Transverse colon (tissue), 4 donors: Measurements from ENCODE around the gene SLC22A23. TPM values are rescaled to one million over a fixed set of nuclear protein-coding genes. Genes with fewer than 3 reads are reported as not detected.

Source experiments
- DNase-seq: peaks from one replicate; pipeline ENCODE4 v3.0.0-alpha.2; 2019
- H3K27ac ChIP-seq, 4 donors: fragments of 200-600 bp; sonication (generic); 2 replicates each; pipeline ENCODE4 v1.5.1; 2016 to 2018; ENCODE audit warnings: inconsistent platforms in 4 of 4
- H3K27me3 ChIP-seq: fragments of 200-600 bp; sonication (generic); 2 replicates; pipeline ENCODE4 v1.5.1; 2017; ENCODE audit warnings: inconsistent platforms
- H3K36me3 ChIP-seq, 4 donors: fragments of 200-600 bp; sonication (generic); 2 replicates each; pipeline ENCODE4 v1.5.1; 2017 to 2019; ENCODE audit warnings: inconsistent platforms in 4 of 4
- H3K4me1 ChIP-seq, 4 donors: fragments of 200-600 bp; sonication (generic); 2 replicates each; pipeline ENCODE4 v1.5.1; 2017 to 2020; ENCODE audit warnings: inconsistent platforms in 4 of 4
- H3K4me3 ChIP-seq, 4 donors: fragments of 200-600 bp; sonication (generic); 1 replicate in 1 of 4; 2 replicates in 3 of 4; pipeline versions ENCODE4 v1.5.1 to v1.6.1; 2017 to 2019; ENCODE audit warnings: inconsistent platforms in 4 of 4
- H3K9me3 ChIP-seq, 2 donors: fragments of 200-600 bp; sonication (generic); 2 replicates each; pipeline ENCODE4 v1.5.1; 2017 to 2019; ENCODE audit warnings: inconsistent platforms in 2 of 2
- CTCF ChIP-seq, 5 experiments: fragments of 200-600 bp in 3 of 5; fragments of 450-650 bp in 2 of 5; sonication (generic) in 3 of 5; IDR thresholded peaks; 1 replicate in 2 of 5; 2 replicates in 3 of 5; pipeline ENCODE4 v1.5.1; 2016 to 2017; ENCODE audit warnings: antibody characterized with exemption in 5 of 5, inconsistent platforms in 3 of 5, mild to moderate bottlenecking in 2 of 5, moderate library complexity in 1 of 5
- EP300 ChIP-seq: sonication (generic); formaldehyde crosslinking; IDR thresholded peaks from one replicate; pipeline ENCODE4 v1.6.1; 2017; ENCODE audit warnings: antibody characterized with exemption, low read depth
- POLR2A ChIP-seq: fragments of 450-650 bp; IDR thresholded peaks from one replicate; pipeline ENCODE4 v1.6.1; 2016; ENCODE audit warnings: antibody characterized with exemption, mild to moderate bottlenecking, moderate library complexity
- POLR2AphosphoS5 ChIP-seq, 3 donors: sonication (generic); formaldehyde crosslinking; IDR thresholded peaks; one replicate each; pipeline ENCODE4 v1.6.1; 2016; ENCODE audit warnings: antibody characterized with exemption in 3 of 3
- WGBS, 2 donors: methylation state at CpG; one replicate each; pipeline ENCODE4 v1.1.5; 2018; ENCODE audit warnings: low coverage in 1 of 2; 5-methylcytosine and 5-hydroxymethylcytosine counted together
- in situ Hi-C, 4 donors: fragments of 200-750 bp; cut with MboI; loops; one replicate each; pipeline versions ENCODE4 v1.15.0 to v1.15.1; 2017; ENCODE audit warnings: low sequenced_read_pairs in 3 of 4, low pct_ligation_motif_present in 1 of 4, low pct_unique_long_range_greater_than_20kb in 1 of 4
- intact Hi-C: fragments of 100-400 bp; cut with DNase I; formaldehyde crosslinking; loops from one replicate; pipeline ENCODE4 v1.15.1; 2023; ENCODE audit warnings: low total_unique reads
- total RNA-seq, 4 donors: library from RNA; depleted of rRNA; stranded (reverse); fragments of >200 nt; gene quantifications; one replicate each; pipeline ENCODE4 v1.1.0, GENCODE V29; 2016

Gene SLC22A23
- total RNA-seq, 4 donors from 2014 or later, result 96.1 to 161 (median 117) TPM

- no peak for DNase-seq
- in situ Hi-C loops, result loop anchor here in 3 of 4 donors (25.0 kb wide), 2 partner anchors 186 to 264 kb away; no protein-coding TSS in a partner anchor
- intact Hi-C loops, result no loop called here
- WGBS, 2 donors, result 87 to 93% methylated on average over 4 to 5 of the region's 5 CpGs
- Histone ChIP-seq H3K4me1 (no peaks in the 10 kb centered on the region), H3K27me3 (no peaks in the 10 kb centered on the region), H3K4me3 (no peak overlapping the region), H3K27ac (no peak overlapping the region), H3K36me3 (no peaks in the 10 kb centered on the region), H3K9me3 (no peaks in the 10 kb centered on the region)
- no peak for TF ChIP-seq EP300
- no peak for TF ChIP-seq POLR2AphosphoS5 (IDR thresholded peaks at IDR 0.05)
- no peak for TF ChIP-seq POLR2A
- no peak for TF ChIP-seq CTCF (IDR thresholded peaks at IDR 0.05)
Observed at GRCh38 chr6:3473773-3474172, 16.9 kb upstream of the SLC22A23 start.

DNA sequence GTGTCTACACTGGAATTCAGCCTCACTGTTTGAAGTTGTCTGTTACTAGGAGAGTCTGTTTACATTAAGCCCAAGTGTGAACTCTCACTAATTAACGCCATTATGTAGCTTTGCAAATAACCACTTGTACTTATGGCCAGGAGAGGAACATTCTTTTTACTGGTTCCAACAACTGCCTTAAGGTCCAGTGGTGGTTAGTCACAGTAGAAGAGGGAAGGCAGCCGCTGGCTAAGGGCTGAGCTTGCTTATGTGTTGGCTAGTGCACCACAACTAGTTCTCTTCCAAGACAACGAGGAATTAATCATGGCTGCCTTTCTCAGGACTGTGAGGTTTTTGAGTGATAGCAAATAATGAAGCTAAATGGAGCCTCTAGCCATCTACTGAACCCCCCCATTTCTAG lies 14.9 kb upstream of the SLC22A23 start:
- Histone ChIP-seq H3K4me3 (no peak overlapping the region), H3K36me3 (no peaks in the 10 kb centered on the region), H3K9me3 (no peaks in the 10 kb centered on the region), H3K4me1 (no peaks in the 10 kb centered on the region), H3K27ac (no peak overlapping the region), H3K27me3 (no peaks in the 10 kb centered on the region)
- no peak for DNase-seq
- WGBS, 2 donors, result 90% methylated on average over 3 of the region's 3 CpGs; no CpG with 5 or more reads in 1 of the 2 donors
- intact Hi-C loops (no loop called here), in situ Hi-C loops (loop anchor here in 3 of 4 donors (25.0 kb wide), 2 partner anchors 184 to 266 kb away; no protein-coding TSS in a partner anchor)
- TF ChIP-seq CTCF (IDR thresholded peaks at IDR 0.05) (no peak), POLR2A (no peak), EP300 (no peak), POLR2AphosphoS5 (IDR thresholded peaks at IDR 0.05) (no peak)

DNA sequence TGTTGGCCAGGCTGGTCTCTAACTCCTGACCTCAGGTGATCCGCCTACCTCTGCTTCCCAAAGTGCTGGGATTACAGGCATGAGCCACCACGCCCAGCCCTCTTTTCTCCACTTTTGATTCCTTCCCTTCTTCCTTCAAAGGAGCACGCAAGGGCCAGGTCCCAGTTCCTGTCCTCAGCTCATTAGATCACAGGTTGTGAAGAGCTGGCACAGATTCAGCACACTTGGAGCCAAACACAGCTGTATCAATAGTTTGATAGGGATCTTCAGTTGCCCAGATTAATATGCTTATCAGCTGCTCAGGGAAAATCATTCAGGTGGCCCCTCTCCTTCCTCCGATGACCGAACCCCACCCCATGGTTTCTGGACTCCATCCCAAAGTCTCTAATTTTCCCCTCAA lies 14.4 kb upstream of the SLC22A23 start:
- 57% methylated on average over 5 of the region's 5 CpGs; no CpG with 5 or more reads in 1 of the 2 donors for WGBS, 2 donors
- no peaks in the 10 kb centered on the region for H3K9me3 ChIP-seq
- in situ Hi-C loops, result loop anchor here in 3 of 4 donors (25.0 kb wide), 2 partner anchors 184 to 266 kb away; no protein-coding TSS in a partner anchor

GRCh38 chr6:3468585-3468984 lies 11.7 kb upstream of the SLC22A23 start:
- H3K9me3 ChIP-seq, result no peaks in the 10 kb centered on the region
- no peak for DNase-seq
- H3K27ac ChIP-seq, result no peak overlapping the region
- H3K4me3 ChIP-seq, result no peak overlapping the region
- no peaks in the 10 kb centered on the region for H3K27me3 ChIP-seq
- H3K4me1 ChIP-seq, result no peaks in the 10 kb centered on the region
- in situ Hi-C loops (loop anchor here in 3 of 4 donors (25.0 kb wide), 2 partner anchors 181 to 269 kb away; no protein-coding TSS in a partner anchor), intact Hi-C loops (no loop called here)
- H3K36me3 ChIP-seq, result no peaks in the 10 kb centered on the region
- 88 to 90% methylated on average over 2 to 9 of the region's 9 CpGs for WGBS, 2 donors
- no peak for TF ChIP-seq POLR2A
- no peak for TF ChIP-seq EP300
- no peak for TF ChIP-seq POLR2AphosphoS5 (IDR thresholded peaks at IDR 0.05)
- no peak for TF ChIP-seq CTCF (IDR thresholded peaks at IDR 0.05)

More for the DNA sequence above, 14.4 kb upstream of the SLC22A23 start:
- no peak for DNase-seq
- no peak overlapping the region for H3K27ac ChIP-seq
- no peaks in the 10 kb centered on the region for H3K36me3 ChIP-seq
- intact Hi-C loops, result no loop called here
- H3K27me3 ChIP-seq, result no peaks in the 10 kb centered on the region
- TF ChIP-seq POLR2A (no peak), POLR2AphosphoS5 (IDR thresholded peaks at IDR 0.05) (no peak), CTCF (IDR thresholded peaks at IDR 0.05) (no peak), EP300 (no peak)
- H3K4me3 ChIP-seq, result no peak overlapping the region
- H3K4me1 ChIP-seq, result no peaks in the 10 kb centered on the region
